IPS-18a (cell line): ENCODE data around the gene CCDC74B.
"Not testable (repeated sequence)": the region's sequence is repeated elsewhere in the genome, so short reads cannot be mapped to it uniquely, and the experiment has no call there.

Source experiments
- H3K27ac ChIP-seq: one replicate; pipeline ENCODE4 v1.5.1; 2013; ENCODE audit warnings: low read length
- H3K27me3 ChIP-seq: one replicate; pipeline ENCODE4 v1.6.1; 2013; ENCODE audit warnings: mild to moderate bottlenecking, low read length; ENCODE audit not compliant: control insufficient read depth, insufficient read depth
- H3K36me3 ChIP-seq: one replicate; pipeline ENCODE4 v1.6.1; 2013; ENCODE audit warnings: low read depth, low read length; ENCODE audit not compliant: control insufficient read depth
- H3K4me1 ChIP-seq: one replicate; pipeline ENCODE4 v1.6.1; 2013; ENCODE audit warnings: low read depth, low read length; ENCODE audit not compliant: control insufficient read depth
- H3K4me3 ChIP-seq: one replicate; pipeline ENCODE4 v1.5.1; 2013; ENCODE audit warnings: low read length
- H3K9ac ChIP-seq: one replicate; pipeline ENCODE4 v1.6.1; 2013; ENCODE audit warnings: mild to moderate bottlenecking, low read length, moderate library complexity
- H3K9me3 ChIP-seq: one replicate; pipeline ENCODE4 v1.6.1; 2013; ENCODE audit warnings: low read depth, low read length; ENCODE audit not compliant: control insufficient read depth

Gene CCDC74B

GRCh38 chr2:130120924-130121323 is 24.0 kb downstream of the CCDC74B start:
- not testable (repeated sequence) for H3K4me3 ChIP-seq, H3K27me3 ChIP-seq, H3K27ac ChIP-seq, H3K9ac ChIP-seq, H3K4me1 ChIP-seq, H3K36me3 ChIP-seq, H3K9me3 ChIP-seq

DNA sequence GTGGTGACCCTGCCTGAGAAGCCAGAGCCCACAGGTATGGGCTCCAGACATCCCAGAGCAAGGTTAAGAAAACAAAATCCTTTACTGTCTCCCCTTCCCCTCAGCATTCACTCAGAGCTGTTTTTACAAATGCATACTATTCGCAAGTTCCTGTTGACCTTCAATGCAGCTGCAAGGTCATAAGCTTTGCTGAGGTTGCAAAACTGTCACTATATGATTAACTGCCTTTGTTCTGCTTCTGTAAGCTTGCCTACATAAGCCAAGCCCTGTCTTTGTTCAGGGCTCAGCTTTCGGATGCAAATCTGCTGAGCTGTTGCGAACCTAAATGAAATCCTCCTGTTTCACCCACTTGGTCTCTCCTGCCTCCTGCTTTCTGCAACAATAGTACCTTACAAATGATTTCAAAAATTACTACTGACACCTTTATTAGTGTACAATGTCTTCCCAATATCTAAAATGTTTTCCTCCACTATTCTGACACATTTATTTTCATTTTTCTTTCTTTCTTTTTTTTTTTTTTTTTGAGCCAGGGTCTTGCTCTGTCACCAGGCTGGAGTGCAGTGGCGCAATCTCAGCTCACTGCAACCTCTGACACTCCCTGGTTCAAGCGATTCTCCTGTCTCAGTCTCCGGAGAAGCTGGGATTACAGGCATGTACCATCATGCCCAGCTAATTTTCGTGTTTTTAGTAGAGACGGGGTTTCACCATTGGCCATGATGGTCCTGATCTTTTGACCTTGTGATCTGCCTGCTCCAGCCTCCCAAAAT is 42.1 kb downstream of the CCDC74B start:
- not testable (repeated sequence) for H3K36me3 ChIP-seq, H3K4me1 ChIP-seq, H3K9me3 ChIP-seq, H3K27me3 ChIP-seq, H3K27ac ChIP-seq, H3K4me3 ChIP-seq, H3K9ac ChIP-seq
